HepG2 (cell line): ENCODE data around the gene THADA. TPM values are rescaled to one million over a fixed set of nuclear protein-coding genes. Genes with fewer than 3 reads are reported as not detected.
A peak's percentile ranks its signal among the peaks of the same experiment; 100 is the strongest.

Experiments
- CEBPG ChIP-seq: IDR thresholded peaks from 2 replicates; pipeline ENCODE4 v1.6.1; 2016
- CREBL2 ChIP-seq: sonication (generic); formaldehyde crosslinking; IDR thresholded peaks from 2 replicates; pipeline ENCODE4 v1.8.1; 2023; ENCODE audit warnings: missing genetic modification reagents, mild to moderate bottlenecking, borderline replicate concordance
- CSRNP2 ChIP-seq: sonication (generic); formaldehyde crosslinking; conservative IDR thresholded peaks from 2 replicates; pipeline ENCODE4 v1.8.0; 2022; ENCODE audit warnings: low read depth, missing genetic modification reagents
- ERF ChIP-seq: IDR thresholded peaks from 2 replicates; pipeline ENCODE4 v1.6.1; 2018; ENCODE audit warnings: missing biosample characterization, missing genetic modification reagents
- HDAC2 ChIP-seq: sonication (generic); formaldehyde crosslinking; IDR thresholded peaks from 2 replicates; pipeline ENCODE4 v1.4.0; 2020; ENCODE audit warnings: missing genetic modification reagents
- HIC2 ChIP-seq: sonication (generic); formaldehyde crosslinking; IDR thresholded peaks from 2 replicates; pipeline ENCODE4 v1.9.0; 2022; ENCODE audit warnings: low read depth, missing genetic modification reagents
- HMGXB4 ChIP-seq, 2 experiments: sonication (generic) in 1 of 2; formaldehyde crosslinking in 1 of 2; IDR thresholded peaks; 2 replicates each; pipeline versions ENCODE4 v1.4.0 to v1.6.1; 2018 to 2020; ENCODE audit warnings: missing genetic modification reagents in 2 of 2, borderline replicate concordance in 1 of 2, low read depth in 1 of 2, mild to moderate bottlenecking in 1 of 2, missing biosample characterization in 1 of 2
- HNF1B ChIP-seq: sonication (generic); formaldehyde crosslinking; IDR thresholded peaks from 2 replicates; pipeline ENCODE4 v1.5.1; 2020; ENCODE audit warnings: mild to moderate bottlenecking, moderate library complexity, missing genetic modification reagents
- IKZF5 ChIP-seq: IDR thresholded peaks from 2 replicates; pipeline ENCODE4 v1.6.1; 2018; ENCODE audit warnings: missing genetic modification reagents, mild to moderate bottlenecking, missing compliant biosample characterization
- KLF9 ChIP-seq: IDR thresholded peaks from 2 replicates; pipeline ENCODE4 v1.6.1; 2016; ENCODE audit warnings: low read depth
- MTERF4 ChIP-seq: sonication (generic); formaldehyde crosslinking; IDR thresholded peaks from 2 replicates; pipeline ENCODE4 v1.8.0; 2023; ENCODE audit warnings: mild to moderate bottlenecking, missing genetic modification reagents
- SOX13 ChIP-seq, 3 experiments: fragments of 450-650 bp in 1 of 3; sonication (generic) in 1 of 3; formaldehyde crosslinking in 1 of 3; IDR thresholded peaks in 2 of 3; conservative IDR thresholded peaks in 1 of 3; 2 replicates each; pipeline versions ENCODE4 v1.5.0 to v1.6.1; 2016 to 2020; ENCODE audit warnings: antibody characterized with exemption in 1 of 3, mild to moderate bottlenecking in 1 of 3, missing compliant biosample characterization in 1 of 3, missing genetic modification reagents in 1 of 3, moderate library complexity in 1 of 3
- SOX5 ChIP-seq: IDR thresholded peaks from 2 replicates; pipeline ENCODE4 v1.6.1; 2016; ENCODE audit warnings: borderline replicate concordance
- SP5 ChIP-seq: IDR thresholded peaks from 2 replicates; pipeline ENCODE4 v1.6.1; 2016; ENCODE audit warnings: low read depth, borderline replicate concordance
- THAP11 ChIP-seq: IDR thresholded peaks from 2 replicates; pipeline ENCODE4 v1.6.1; 2016; ENCODE audit warnings: missing biosample characterization, missing genetic modification reagents
- ZFP36L2 ChIP-seq: sonication (generic); formaldehyde crosslinking; IDR thresholded peaks from 2 replicates; pipeline ENCODE4 v1.4.0; 2020; ENCODE audit warnings: missing genetic modification reagents
- ZNF7 ChIP-seq: IDR thresholded peaks from 2 replicates; pipeline ENCODE4 v1.6.1; 2016; ENCODE audit warnings: missing biosample characterization, missing genetic modification reagents
- ZNF75D ChIP-seq: sonication (generic); formaldehyde crosslinking; IDR thresholded peaks from 2 replicates; pipeline ENCODE4 v1.8.1; 2023; ENCODE audit warnings: missing genetic modification reagents, mild to moderate bottlenecking, borderline replicate concordance
- ZNF841 ChIP-seq: sonication (generic); formaldehyde crosslinking; IDR thresholded peaks from 2 replicates; pipeline ENCODE4 v1.8.1; 2023; ENCODE audit warnings: missing genetic modification reagents, borderline replicate concordance
- polyA plus RNA-seq, 8 experiments: library from polyadenylated mRNA; depleted of rRNA in 3 of 8; stranded (reverse) in 7 of 8; unstranded in 1 of 8; fragments of >200 nt; fragmentation: Illumina TruSeq in 4 of 8; extraction: Trizol in 4 of 8; gene quantifications; 2 replicates each; pipeline versions ENCODE4 v1.2.1 to v1.2.3, GENCODE V29; 2011 to 2016; ENCODE audit warnings: low read depth in 4 of 8, missing spikeins in 1 of 8, mixed read lengths in 1 of 8; ENCODE audit not compliant: insufficient read depth in 1 of 8
- total RNA-seq, 5 experiments: library from RNA; depleted of rRNA; stranded (reverse); fragments of >200 nt; fragmentation: Illumina TruSeq; extraction: Trizol; gene quantifications; 2 replicates each; pipeline ENCODE4 v1.2.3, GENCODE V29; 2016; ENCODE audit warnings: low read depth in 1 of 5

THADA gene
- total and polyA plus RNA-seq, 2 of the 13 experiments (the other 11 are each of a cell fraction or from before 2014, with no cell fraction given) = 12.7 to 21.7 TPM

- TF ChIP-seq CEBPG (CRISPR knock-in tag) = peak; percentile 44; the same call in 1 of the 2 replicates
- TF ChIP-seq HIC2 (CRISPR knock-in tag) = no peak
- no peak for TF ChIP-seq ZNF7
- TF ChIP-seq HNF1B (CRISPR knock-in tag) = peak; percentile 66; the same call in 1 of the 2 replicates
- no peak for TF ChIP-seq CSRNP2 (CRISPR knock-in tag)
- 0 out of 2 replicates have a peak, but pooled peaks have one; percentile 15 for TF ChIP-seq ZFP36L2 (CRISPR knock-in tag)
- TF ChIP-seq THAP11 (CRISPR knock-in tag) = peak; percentile 18; the same call in 1 of the 2 replicates
- no peak for TF ChIP-seq CREBL2 (CRISPR knock-in tag)
- TF ChIP-seq ZNF75D (CRISPR knock-in tag) = no peak
- TF ChIP-seq ERF = peak; percentile 45; the same call in 1 of the 2 replicates
- TF ChIP-seq MTERF4 (CRISPR knock-in tag) = no peak
- TF ChIP-seq IKZF5 = peak; percentile 63
- no peak for TF ChIP-seq ZNF841
- TF ChIP-seq SP5 (CRISPR knock-in tag) = no peak
- TF ChIP-seq SOX13 (IDR thresholded peaks at IDR 0.05) = no peak
- TF ChIP-seq SOX13 (CRISPR knock-in tag; conservative IDR thresholded peaks at IDR 0.05 in 1 of 2, IDR thresholded peaks at IDR 0.05 in 1 of 2) = peak in 1 of 2 experiments; percentile 80; a peak in 2 of 4 replicates
- no peak for TF ChIP-seq HMGXB4 (CRISPR knock-in tag; IDR thresholded peaks at IDR 0.05; ENCODE audit: borderline replicate concordance in 1 of 2, low read depth in 1 of 2)
- no peak for TF ChIP-seq KLF9
- TF ChIP-seq SOX5 (CRISPR knock-in tag) = peak; percentile 74; the same call in 1 of the 2 replicates
- peak; percentile 69; the same call in 1 of the 2 replicates for TF ChIP-seq HDAC2
These were observed 169.4 kb downstream of the THADA start (continued) for GRCh38 chr2:43426305-43427031.
